K562 (cell line): ENCODE data around the gene FREM1. TPM values are rescaled to one million over a fixed set of nuclear protein-coding genes. Genes with fewer than 3 reads are reported as not detected.

Experiments used
- ATAC-seq: fragments of 200-7000 bp; cut with Tn5 transposase; 3 replicates; pipeline ENCODE4 v1.9.1; 2020; ENCODE audit warnings: moderate library complexity
- BruUV-seq: library from RNA; stranded (reverse); fragments of 400-500 nt; replicated peaks from 2 replicates; lab custom pipeline; 2021; lab: Mats Ljungman, UMichigan
- CTCF ChIA-PET: fragments of 300-600 bp; formaldehyde crosslinking; extraction: SDS; loops from one replicate; lab custom pipeline; 2021; ENCODE audit warnings: low intra/inter-chr PET ratio; lab: Yijun Ruan, JAX
- POLR2A ChIA-PET: fragments of 300-600, 350-650 bp; sonication (Branson Sonifier 250); formaldehyde crosslinking; extraction: SDS; loops from one replicate; lab custom pipeline; 2021; ENCODE audit warnings: antibody characterized with exemption, inconsistent platforms; lab: Yijun Ruan, JAX
- DNase-seq, 4 experiments: peaks; one replicate each; pipeline versions ENCODE4 v3.0.0 to v3.0.0-alpha.2; 2011 to 2018; ENCODE audit warnings: low spot score in 3 of 4, mixed read lengths in 3 of 4; ENCODE audit errors: extremely low read depth in 1 of 4
- FAIRE-seq: peaks from 2 replicates; lab custom pipeline; 2011; peaks lifted over from hg19 to GRCh38; lab: Jason Lieb, UNC
- H2AFZ ChIP-seq: 2 replicates; pipeline ENCODE4 v1.6.0; 2011; ENCODE audit warnings: low read depth, low read length, control low read depth, inconsistent platforms
- H3K27ac ChIP-seq: fragments of 200-600 bp; 3 replicates; pipeline ENCODE4 v1.8.0; 2011; ENCODE audit warnings: low read depth, mild to moderate bottlenecking, control low read depth, inconsistent platforms, low read length, moderate library complexity, mixed read lengths; ENCODE audit errors: extremely low read depth
- H3K27me3 ChIP-seq, 2 experiments: fragments of 300-600 bp in 1 of 2; 2 replicates in 1 of 2; 3 replicates in 1 of 2; pipeline versions ENCODE4 v1.6.0 to v1.8.0; 2011; ENCODE audit warnings: inconsistent platforms in 2 of 2, low read length in 2 of 2, mild to moderate bottlenecking in 1 of 2, mixed read lengths in 1 of 2, moderate library complexity in 1 of 2; ENCODE audit not compliant: control insufficient read depth in 2 of 2, insufficient read depth in 2 of 2
- H3K36me3 ChIP-seq: fragments of 300-600 bp; 3 replicates; pipeline ENCODE4 v1.8.0; 2011; ENCODE audit warnings: mild to moderate bottlenecking, low read length, inconsistent platforms; ENCODE audit not compliant: control insufficient read depth, insufficient read depth
- H3K4me1 ChIP-seq, 2 experiments: fragments of 200-600 bp in 1 of 2; replicated peaks in 1 of 2; 2 replicates in 1 of 2; 3 replicates in 1 of 2; pipeline versions ENCODE4 v1.5.1 to v1.8.0; 2011; ENCODE audit warnings: inconsistent platforms in 2 of 2, low read length in 2 of 2, mild to moderate bottlenecking in 1 of 2, mixed read lengths in 1 of 2, moderate library complexity in 1 of 2; ENCODE audit not compliant: control insufficient read depth in 2 of 2, insufficient read depth in 2 of 2
- H3K4me2 ChIP-seq: 2 replicates; pipeline ENCODE4 v1.6.1; 2011; ENCODE audit warnings: low read length, control low read depth, inconsistent platforms, mixed read lengths; ENCODE audit not compliant: insufficient read depth
- H3K4me3 ChIP-seq: fragments of 200-600 bp; sonication (generic), shearing (Covaris generic); 2 replicates; pipeline ENCODE4 v1.5.1; 2016; ENCODE audit warnings: control low read depth, inconsistent platforms
- H3K79me2 ChIP-seq: fragments of 200-600 bp; 3 replicates; pipeline ENCODE4 v1.8.0; 2011; ENCODE audit warnings: low read length, inconsistent platforms; ENCODE audit not compliant: control insufficient read depth, insufficient read depth
- H3K9ac ChIP-seq, 2 experiments: 2 replicates each; pipeline versions ENCODE4 v1.6.0 to v1.6.1; 2011; ENCODE audit warnings: low read depth in 2 of 2, low read length in 2 of 2, control low read depth in 1 of 2, inconsistent platforms in 1 of 2, mild to moderate bottlenecking in 1 of 2, mixed read lengths in 1 of 2; ENCODE audit not compliant: insufficient read depth in 1 of 2
- H3K9me1 ChIP-seq: one replicate; pipeline ENCODE4 v1.6.0; 2011; ENCODE audit warnings: inconsistent platforms, mild to moderate bottlenecking, low read length, moderate library complexity; ENCODE audit not compliant: control insufficient read depth, insufficient read depth
- H3K9me3 ChIP-seq: replicated peaks from 2 replicates; pipeline ENCODE4 v1.5.1; 2011; ENCODE audit warnings: low read depth, low read length, inconsistent platforms; ENCODE audit not compliant: control insufficient read depth, insufficient read depth
- H4K20me1 ChIP-seq: replicated peaks from 2 replicates; pipeline ENCODE4 v1.6.1; 2011; ENCODE audit warnings: low read length, inconsistent platforms, mixed read lengths; ENCODE audit not compliant: control insufficient read depth, insufficient read depth
- JUN ChIP-seq, 2 experiments: sonication (generic) in 1 of 2; formaldehyde crosslinking in 1 of 2; IDR thresholded peaks; 2 replicates each; pipeline versions ENCODE4 v1.6.1 to v1.8.0; 2012 to 2022; ENCODE audit warnings: borderline replicate concordance in 2 of 2, mild to moderate bottlenecking in 2 of 2, improper control_type of control experiment in 1 of 2, low read depth in 1 of 2, low read length in 1 of 2, missing genetic modification reagents in 1 of 2
- LARP7 ChIP-seq: fragments of 450-650 bp; IDR thresholded peaks from 2 replicates; pipeline ENCODE4 v1.6.1; 2016
- WGBS: fragments of 100-300 bp; shearing (Covaris generic); methylation state at CpG from one replicate; pipeline ENCODE4 v1.1.6; 2016; ENCODE audit warnings: low coverage, mixed read lengths; ENCODE audit not compliant: insufficient coverage; ENCODE audit errors: missing lambda C conversion rate; 5-methylcytosine and 5-hydroxymethylcytosine counted together
- in situ Hi-C: fragments of 300-500 bp; cut with MboI; formaldehyde crosslinking; loops from 4 replicates; pipeline ENCODE4 v1.15.0; 2018; ENCODE audit warnings: inconsistent platforms, mixed read lengths
- intact Hi-C: fragments of 100-400 bp; cut with micrococcal nuclease; formaldehyde crosslinking; loops from 2 replicates; pipeline ENCODE4 v1.14.2; 2022
- polyA plus RNA-seq, 8 experiments: library from polyadenylated mRNA; depleted of rRNA in 4 of 8; stranded (reverse) in 5 of 8; unstranded in 3 of 8; fragments of >200 nt; fragmentation: Nextera tagmentation in 2 of 8; fragmentation: Illumina TruSeq in 1 of 8; extraction: Ambion mirVana in 2 of 8; extraction: Trizol in 1 of 8; gene quantifications; 2 replicates each; pipeline versions ENCODE4 v1.2.1 to v1.2.3, GENCODE V29; 2011 to 2014; ENCODE audit warnings: inconsistent platforms in 1 of 8, missing spikeins in 1 of 8
- total RNA-seq, 7 experiments: library from RNA; depleted of rRNA in 6 of 7; stranded (reverse); fragments of >200 nt in 6 of 7; fragmentation: Illumina TruSeq in 2 of 7; extraction: Trizol in 2 of 7; gene quantifications; 2 replicates each; pipeline versions ENCODE4 v1.2.1 to v1.2.3, GENCODE V29; 2011 to 2021; ENCODE audit warnings: low replicate concordance in 1 of 7
- TF ChIP-seq, protein P1 (sequence below): sonication (generic); formaldehyde crosslinking; IDR thresholded peaks from 2 replicates; pipeline ENCODE4 v1.8.0; 2023; ENCODE audit warnings: missing genetic modification reagents, mild to moderate bottlenecking, borderline replicate concordance
- TF ChIP-seq, protein P2 (sequence below): fragments of 450-650 bp; formaldehyde crosslinking; IDR thresholded peaks from 2 replicates; pipeline ENCODE4 v1.4.0; 2022; ENCODE audit warnings: missing genetic modification characterization

The FREM1 gene
- total and polyA plus RNA-seq, 9 of the 15 experiments (the other 6 are each of a cell fraction or from before 2014, with no cell fraction given), result 0.03 to 0.24 (median 0.13) TPM; not detected in 2

DNA sequence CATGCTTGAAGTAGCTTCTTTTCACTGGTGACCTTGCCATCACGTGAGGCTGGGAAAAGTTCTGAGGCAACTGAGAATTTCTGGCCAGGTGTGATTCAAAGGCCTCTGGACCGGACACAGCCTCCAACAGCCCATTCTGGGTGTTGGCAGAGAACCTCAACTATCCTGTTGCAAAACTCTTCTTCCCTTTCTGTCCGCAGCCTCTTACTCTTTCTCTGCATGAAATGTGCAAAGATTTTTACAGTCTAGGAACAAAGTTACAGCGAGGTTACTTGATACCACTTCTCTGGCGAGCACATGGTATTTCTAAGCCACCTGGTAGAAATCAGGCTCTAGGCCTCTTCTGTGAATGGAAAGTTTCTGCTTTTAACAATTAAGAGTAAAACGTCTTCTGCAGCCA, 79.2 kb downstream of the FREM1 start:
- Histone ChIP-seq H2AFZ (0 out of 2 replicates have a peak overlapping the region, but pooled peaks have one; percentile 24), H3K4me1 (no peaks in the 10 kb centered on the region; a peak in 1 of 5 replicates), H4K20me1 (no peaks in the 10 kb centered on the region), H3K4me3 (no peak overlapping the region), H3K79me2 (no peaks in the 10 kb centered on the region), H3K9ac (no peak overlapping the region), H3K9me3 (no peaks in the 10 kb centered on the region), H3K27me3 (no peaks in the 10 kb centered on the region), H3K4me2 (no peak overlapping the region), H3K36me3 (no peaks in the 10 kb centered on the region), H3K27ac (no peak overlapping the region), H3K9me1 (no peaks in the 10 kb centered on the region)
- FAIRE-seq (no peak), ATAC-seq (no peak), DNase-seq (no peak)
- ChIA-PET CTCF (no interaction called here), POLR2A (interaction anchor here (0.6 kb wide), 1 partner anchor 52 kb away, joined by 3 read pairs; no protein-coding TSS in a partner anchor)
- TF ChIP-seq LARP7, result no peak
- no peak for TF ChIP-seq JUN (IDR thresholded peaks at IDR 0.05; ENCODE audit: borderline replicate concordance, low read depth, low read length)
- no peak for TF ChIP-seq JUN (CRISPR knock-in tag; IDR thresholded peaks at IDR 0.05; ENCODE audit: borderline replicate concordance)
- TF ChIP-seq, protein P1, sequence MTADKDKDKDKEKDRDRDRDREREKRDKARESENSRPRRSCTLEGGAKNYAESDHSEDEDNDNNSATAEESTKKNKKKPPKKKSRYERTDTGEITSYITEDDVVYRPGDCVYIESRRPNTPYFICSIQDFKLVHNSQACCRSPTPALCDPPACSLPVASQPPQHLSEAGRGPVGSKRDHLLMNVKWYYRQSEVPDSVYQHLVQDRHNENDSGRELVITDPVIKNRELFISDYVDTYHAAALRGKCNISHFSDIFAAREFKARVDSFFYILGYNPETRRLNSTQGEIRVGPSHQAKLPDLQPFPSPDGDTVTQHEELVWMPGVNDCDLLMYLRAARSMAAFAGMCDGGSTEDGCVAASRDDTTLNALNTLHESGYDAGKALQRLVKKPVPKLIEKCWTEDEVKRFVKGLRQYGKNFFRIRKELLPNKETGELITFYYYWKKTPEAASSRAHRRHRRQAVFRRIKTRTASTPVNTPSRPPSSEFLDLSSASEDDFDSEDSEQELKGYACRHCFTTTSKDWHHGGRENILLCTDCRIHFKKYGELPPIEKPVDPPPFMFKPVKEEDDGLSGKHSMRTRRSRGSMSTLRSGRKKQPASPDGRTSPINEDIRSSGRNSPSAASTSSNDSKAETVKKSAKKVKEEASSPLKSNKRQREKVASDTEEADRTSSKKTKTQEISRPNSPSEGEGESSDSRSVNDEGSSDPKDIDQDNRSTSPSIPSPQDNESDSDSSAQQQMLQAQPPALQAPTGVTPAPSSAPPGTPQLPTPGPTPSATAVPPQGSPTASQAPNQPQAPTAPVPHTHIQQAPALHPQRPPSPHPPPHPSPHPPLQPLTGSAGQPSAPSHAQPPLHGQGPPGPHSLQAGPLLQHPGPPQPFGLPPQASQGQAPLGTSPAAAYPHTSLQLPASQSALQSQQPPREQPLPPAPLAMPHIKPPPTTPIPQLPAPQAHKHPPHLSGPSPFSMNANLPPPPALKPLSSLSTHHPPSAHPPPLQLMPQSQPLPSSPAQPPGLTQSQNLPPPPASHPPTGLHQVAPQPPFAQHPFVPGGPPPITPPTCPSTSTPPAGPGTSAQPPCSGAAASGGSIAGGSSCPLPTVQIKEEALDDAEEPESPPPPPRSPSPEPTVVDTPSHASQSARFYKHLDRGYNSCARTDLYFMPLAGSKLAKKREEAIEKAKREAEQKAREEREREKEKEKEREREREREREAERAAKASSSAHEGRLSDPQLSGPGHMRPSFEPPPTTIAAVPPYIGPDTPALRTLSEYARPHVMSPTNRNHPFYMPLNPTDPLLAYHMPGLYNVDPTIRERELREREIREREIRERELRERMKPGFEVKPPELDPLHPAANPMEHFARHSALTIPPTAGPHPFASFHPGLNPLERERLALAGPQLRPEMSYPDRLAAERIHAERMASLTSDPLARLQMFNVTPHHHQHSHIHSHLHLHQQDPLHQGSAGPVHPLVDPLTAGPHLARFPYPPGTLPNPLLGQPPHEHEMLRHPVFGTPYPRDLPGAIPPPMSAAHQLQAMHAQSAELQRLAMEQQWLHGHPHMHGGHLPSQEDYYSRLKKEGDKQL (CRISPR knock-in tag), result no peak
- TF ChIP-seq, protein P2, sequence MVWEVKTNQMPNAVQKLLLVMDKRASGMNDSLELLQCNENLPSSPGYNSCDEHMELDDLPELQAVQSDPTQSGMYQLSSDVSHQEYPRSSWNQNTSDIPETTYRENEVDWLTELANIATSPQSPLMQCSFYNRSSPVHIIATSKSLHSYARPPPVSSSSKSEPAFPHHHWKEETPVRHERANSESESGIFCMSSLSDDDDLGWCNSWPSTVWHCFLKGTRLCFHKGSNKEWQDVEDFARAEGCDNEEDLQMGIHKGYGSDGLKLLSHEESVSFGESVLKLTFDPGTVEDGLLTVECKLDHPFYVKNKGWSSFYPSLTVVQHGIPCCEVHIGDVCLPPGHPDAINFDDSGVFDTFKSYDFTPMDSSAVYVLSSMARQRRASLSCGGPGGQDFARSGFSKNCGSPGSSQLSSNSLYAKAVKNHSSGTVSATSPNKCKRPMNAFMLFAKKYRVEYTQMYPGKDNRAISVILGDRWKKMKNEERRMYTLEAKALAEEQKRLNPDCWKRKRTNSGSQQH (CRISPR knock-in tag), result no peak
- in situ Hi-C loops, result no loop called here
- BruUV-seq, result no TSS peak
- 20% methylated on average over 5 of the region's 6 CpGs for WGBS
- intact Hi-C loops, result no loop called here
